COLO829 (cell line): ENCODE measurements around the gene KCNC1.

Experiments used
- DNase-seq: peaks from one replicate; pipeline ENCODE4 v3.0.0; 2012; ENCODE audit warnings: low spot score

KCNC1 gene

GRCh38 chr11:17822401-17822781 is 87.8 kb downstream of the KCNC1 start:
- no peak for DNase-seq

DNA sequence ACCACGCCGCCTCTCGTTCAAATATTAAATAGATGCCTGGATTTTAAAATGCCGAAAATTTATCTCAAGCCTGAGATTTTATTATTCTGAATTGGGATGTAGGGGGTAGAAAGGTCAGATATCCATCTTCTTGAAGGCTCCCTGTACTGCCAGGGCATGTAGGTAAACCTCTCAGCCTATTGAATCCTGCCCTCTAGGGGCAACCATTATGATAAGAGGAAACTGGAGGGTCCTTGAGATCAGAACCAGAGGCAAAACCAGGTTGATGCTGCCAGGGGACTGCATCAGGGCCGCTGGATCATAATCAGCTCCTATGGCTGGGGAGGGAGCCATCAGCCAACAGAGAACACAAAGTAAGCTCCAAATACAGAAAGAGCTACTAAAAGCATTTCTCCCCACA is 92.4 kb downstream of the KCNC1 start:
- no peak for DNase-seq

GRCh38 chr11:17828311-17828751 is 93.8 kb downstream of the KCNC1 start:
- no peak for DNase-seq

GRCh38 chr11:17831228-17831627 is 96.6 kb downstream of the KCNC1 start:
- no peak for DNase-seq

DNA sequence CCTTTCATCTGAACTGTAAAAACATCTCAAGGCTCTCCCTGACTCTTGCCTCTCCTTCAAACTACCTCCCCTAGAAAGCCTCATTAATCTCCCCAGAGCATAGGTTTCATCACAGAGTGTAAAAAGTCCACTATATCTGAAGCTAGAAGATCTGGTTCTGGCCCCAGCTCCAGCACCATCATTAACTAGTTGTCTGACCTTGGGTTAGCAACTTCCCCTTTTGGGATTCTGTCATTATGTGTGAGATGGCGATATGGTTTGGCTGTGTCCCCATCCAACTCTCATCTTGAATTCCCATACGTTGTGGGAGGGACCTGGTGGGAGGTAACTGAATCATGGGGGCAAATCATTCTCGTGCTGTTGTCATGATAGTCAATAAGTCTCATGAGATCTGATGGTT is 97.3 kb downstream of the KCNC1 start:
- DNase-seq: no peak
